Adrenal gland (tissue), 12 donors: ENCODE data around the gene PAXX. TPM values are rescaled to one million over a fixed set of nuclear protein-coding genes. Genes with fewer than 3 reads are reported as not detected.
"Not testable (repeated sequence)": the region's sequence is repeated elsewhere in the genome, so short reads cannot be mapped to it uniquely, and the experiment has no call there.

ENCODE experiments used
- DNase-seq, 7 donors: peaks; one replicate each; pipeline ENCODE4 v3.0.0-alpha.2; 2019 to 2020
- H3K27ac ChIP-seq, 5 donors: fragments of 200-600 bp; sonication (generic) in 4 of 5; 1 replicate in 3 of 5; 2 replicates in 2 of 5; pipeline versions ENCODE4 v1.5.1 to v1.8.0; 2016 to 2020; ENCODE audit warnings: mild to moderate bottlenecking in 1 of 5
- H3K27me3 ChIP-seq: fragments of 200-600 bp; 2 replicates; pipeline ENCODE4 v1.8.0; 2021
- H3K36me3 ChIP-seq, 2 donors: fragments of 200-600 bp; replicated peaks in 1 of 2; 1 replicate in 1 of 2; 2 replicates in 1 of 2; pipeline versions ENCODE4 v1.5.1 to v1.8.0; 2018 to 2022
- H3K4me1 ChIP-seq, 2 donors: fragments of 200-600 bp; replicated peaks in 1 of 2; 1 replicate in 1 of 2; 2 replicates in 1 of 2; pipeline versions ENCODE4 v1.5.1 to v1.8.0; 2018 to 2021
- H3K4me3 ChIP-seq, 4 donors: fragments of 200-600 bp; sonication (generic) in 3 of 4; one replicate each; pipeline ENCODE4 v1.5.1; 2016 to 2018
- H3K9me3 ChIP-seq, 3 donors: fragments of 200-600 bp; sonication (generic) in 1 of 3; replicated peaks in 1 of 3; 1 replicate in 2 of 3; 2 replicates in 1 of 3; pipeline versions ENCODE4 v1.5.1 to v1.8.0; 2016 to 2021
- POLR2A ChIP-seq, 2 donors: fragments of 450-650 bp; IDR thresholded peaks; one replicate each; pipeline ENCODE4 v1.6.1; 2017; ENCODE audit warnings: antibody characterized with exemption in 2 of 2, mild to moderate bottlenecking in 2 of 2, moderate library complexity in 1 of 2
- WGBS, 4 donors: extraction: QIAGEN DNeasy Blood & Tissue Kit in 2 of 4; methylation state at CpG; one replicate each; pipeline versions ENCODE4 v1.1.5 to v1.1.7; 2013 to 2017; 5-methylcytosine and 5-hydroxymethylcytosine counted together
- intact Hi-C, 2 donors: fragments of 100-400 bp; cut with DNase I; formaldehyde crosslinking; loops; one replicate each; pipeline versions ENCODE4 v1.14.1 to v1.15.0; 2022 to 2023
- polyA plus RNA-seq, 3 donors: library from polyadenylated mRNA; stranded (reverse); fragments of 200-250 nt in 2 of 3; fragments of 350-450 nt in 1 of 3; fragmentation: Illumina TruSeq in 1 of 3; extraction: RNeasy Lipid Tissue Mini Kit (QIAGEN cat#74804) in 1 of 3; gene quantifications; one replicate each; pipeline ENCODE4 v1.2.3, GENCODE V29; 2013 to 2014
- total RNA-seq, 9 donors: library from RNA; depleted of rRNA in 4 of 9; stranded (reverse); fragments of >200 nt in 4 of 9; fragments of 120-200 nt in 1 of 9; fragmentation: NEBNext Ultra II Directional in 1 of 9; extraction: Animal tissue kit (Norgen Biotek cat#: 25700) in 1 of 9; gene quantifications; one replicate each; pipeline versions ENCODE4 v1.1.0 to v1.2.4, GENCODE V29; 2013 to 2023
- TF ChIP-seq, protein P1 (sequence below), 6 experiments: fragments of 450-650 bp in 4 of 6; fragments of 200-600 bp in 2 of 6; sonication (generic) in 1 of 6; IDR thresholded peaks; 1 replicate in 5 of 6; 2 replicates in 1 of 6; pipeline versions ENCODE4 v1.5.1 to v1.8.0; 2016 to 2021; ENCODE audit warnings: antibody characterized with exemption in 6 of 6, mild to moderate bottlenecking in 2 of 6, moderate library complexity in 1 of 6
- donor health status: healthy with polysubstance abuse.
- donor health status: Bipolar disorder and iron deficiency.
- donor health status: DM: yes; HTN: yes; CAD: no.
- donor health status: DM: no; HTN: no; CAD: no.
- donor health status: DM: no; HTN: no; CAD: no.
- donor health status: DM: yes; HTN: yes; CAD: no.

PAXX gene
- total and polyA plus RNA-seq, 12 donors: 4.9 to 363 (median 36.5) TPM

DNA sequence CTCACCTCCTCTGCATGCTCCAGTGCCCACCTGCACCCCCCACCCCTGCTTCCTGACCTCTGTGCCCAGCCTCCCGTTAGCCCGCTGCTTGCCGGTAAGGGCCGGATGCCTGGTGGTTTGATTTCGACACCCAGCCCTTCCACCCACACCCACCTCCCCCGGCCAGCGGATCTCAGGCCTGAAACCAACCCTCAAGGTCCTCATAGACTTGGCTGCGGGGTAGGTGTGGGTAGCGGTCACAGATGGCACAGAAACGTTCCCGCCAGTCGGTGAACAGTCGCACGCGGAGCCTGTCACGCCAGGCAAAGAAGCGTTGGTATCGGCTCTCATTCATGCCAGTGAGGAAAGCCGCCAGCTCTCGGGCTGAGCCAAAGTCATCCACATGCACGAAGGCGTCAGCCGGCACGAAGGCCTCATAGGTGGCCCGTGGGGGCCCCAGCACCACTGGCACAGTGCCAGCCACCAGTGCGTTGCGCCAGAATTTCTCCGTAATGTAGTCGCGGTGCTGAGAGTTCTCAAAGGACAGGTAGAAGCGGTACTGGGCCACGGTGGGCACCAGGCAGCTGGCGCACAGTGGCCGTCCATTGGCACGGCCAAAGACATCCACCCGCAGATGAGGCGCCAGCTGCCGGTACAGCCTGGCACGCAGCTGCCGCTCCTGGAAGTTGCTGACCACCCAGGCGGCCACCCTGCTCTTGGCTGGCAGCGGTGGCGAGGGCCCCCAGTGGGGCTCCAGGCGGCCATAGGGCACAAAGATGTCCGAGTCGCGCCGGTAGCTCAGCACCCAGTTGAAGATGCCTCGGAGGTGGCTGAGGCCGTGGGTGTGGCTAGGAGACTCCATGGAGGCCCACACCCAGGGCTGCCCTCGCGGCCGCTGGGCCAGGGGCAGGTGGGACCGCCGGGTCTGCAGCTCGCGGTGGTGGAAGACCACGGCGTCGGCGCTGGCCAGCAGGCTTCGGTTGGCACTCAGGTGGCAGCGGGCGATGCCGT, 38.6 kb downstream of the PAXX start:
- 73 to 81% (median 77%) methylated on average over 33 to 65 of the region's 65 CpGs for WGBS, 4 donors
- Histone ChIP-seq H3K9me3 (no peaks in the 10 kb centered on the region), H3K27ac (no peak overlapping the region), H3K27me3 (no peaks in the 10 kb centered on the region), H3K36me3 (no peaks in the 10 kb centered on the region), H3K4me1 (peaks cover 9 to 38% of the 10 kb centered on the region in 2 donors), H3K4me3 (no peak overlapping the region)
- intact Hi-C loops: loop anchor here (5.0 kb wide), 2 partner anchors 89 to 244 kb away; partner anchors contain the start of gene FBXW5 (in 1 of the 2)
- no peak for TF ChIP-seq POLR2A (IDR thresholded peaks at IDR 0.05)
- TF ChIP-seq, protein P1, sequence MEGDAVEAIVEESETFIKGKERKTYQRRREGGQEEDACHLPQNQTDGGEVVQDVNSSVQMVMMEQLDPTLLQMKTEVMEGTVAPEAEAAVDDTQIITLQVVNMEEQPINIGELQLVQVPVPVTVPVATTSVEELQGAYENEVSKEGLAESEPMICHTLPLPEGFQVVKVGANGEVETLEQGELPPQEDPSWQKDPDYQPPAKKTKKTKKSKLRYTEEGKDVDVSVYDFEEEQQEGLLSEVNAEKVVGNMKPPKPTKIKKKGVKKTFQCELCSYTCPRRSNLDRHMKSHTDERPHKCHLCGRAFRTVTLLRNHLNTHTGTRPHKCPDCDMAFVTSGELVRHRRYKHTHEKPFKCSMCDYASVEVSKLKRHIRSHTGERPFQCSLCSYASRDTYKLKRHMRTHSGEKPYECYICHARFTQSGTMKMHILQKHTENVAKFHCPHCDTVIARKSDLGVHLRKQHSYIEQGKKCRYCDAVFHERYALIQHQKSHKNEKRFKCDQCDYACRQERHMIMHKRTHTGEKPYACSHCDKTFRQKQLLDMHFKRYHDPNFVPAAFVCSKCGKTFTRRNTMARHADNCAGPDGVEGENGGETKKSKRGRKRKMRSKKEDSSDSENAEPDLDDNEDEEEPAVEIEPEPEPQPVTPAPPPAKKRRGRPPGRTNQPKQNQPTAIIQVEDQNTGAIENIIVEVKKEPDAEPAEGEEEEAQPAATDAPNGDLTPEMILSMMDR (IDR thresholded peaks at IDR 0.05): no peak
- DNase-seq: no peak

- intact Hi-C loops: loop anchor here (5.0 kb wide), 2 partner anchors 90 to 245 kb away; partner anchors contain the start of gene FBXW5 (in 1 of the 2)
- H3K9me3 ChIP-seq: no peaks in the 10 kb centered on the region
- DNase-seq: no peak
- WGBS, 4 donors: 27 to 48% (median 31%) methylated on average over 4 to 16 of the region's 16 CpGs
- H3K4me3 ChIP-seq: no peak within 1 kb of the TSS
- no peak for TF ChIP-seq POLR2A (IDR thresholded peaks at IDR 0.05)
- TF ChIP-seq, protein P1 (IDR thresholded peaks at IDR 0.05): no peak
- H3K4me1 ChIP-seq: peaks cover 9 to 33% of the 10 kb centered on the region in 2 donors
- no peaks in the 10 kb centered on the region for H3K27me3 ChIP-seq
- H3K36me3 ChIP-seq: no peaks in the 10 kb centered on the region
- H3K27ac ChIP-seq: peak within 1 kb of the TSS in 1 of 5 donors; percentile 61
Measured at GRCh38 chr9:137031904-137032640, 39.9 kb downstream of the PAXX start, which contains the start of gene FUT7. FUT7 (minus strand) TSS chr9:137032088; CDS start chr9:137031991, 97 bp downstream.

- Histone ChIP-seq H3K27me3 (no peaks in the 10 kb centered on the region), H3K36me3 (no peaks in the 10 kb centered on the region), H3K4me3 (peak overlapping the region in 1 of 4 donors; percentile 29), H3K27ac (peak overlapping the region in 1 of 5 donors; percentile 61), H3K9me3 (no peaks in the 10 kb centered on the region), H3K4me1 (peaks cover 9 to 28% of the 10 kb centered on the region in 2 donors)
- TF ChIP-seq, protein P1 (IDR thresholded peaks at IDR 0.05): no peak
- 74 to 98% (median 76%) methylated on average over 4 to 10 of the region's 10 CpGs for WGBS, 4 donors
- intact Hi-C loops: loop anchor here (5.0 kb wide), 2 partner anchors 91 to 246 kb away; partner anchors contain the start of gene FBXW5 (in 1 of the 2)
- DNase-seq: peak in 6 of 7 donors; percentile 44 to 74 (median 58)
Measured at GRCh38 chr9:137032858-137033257, 40.6 kb downstream of the PAXX start.

DNA sequence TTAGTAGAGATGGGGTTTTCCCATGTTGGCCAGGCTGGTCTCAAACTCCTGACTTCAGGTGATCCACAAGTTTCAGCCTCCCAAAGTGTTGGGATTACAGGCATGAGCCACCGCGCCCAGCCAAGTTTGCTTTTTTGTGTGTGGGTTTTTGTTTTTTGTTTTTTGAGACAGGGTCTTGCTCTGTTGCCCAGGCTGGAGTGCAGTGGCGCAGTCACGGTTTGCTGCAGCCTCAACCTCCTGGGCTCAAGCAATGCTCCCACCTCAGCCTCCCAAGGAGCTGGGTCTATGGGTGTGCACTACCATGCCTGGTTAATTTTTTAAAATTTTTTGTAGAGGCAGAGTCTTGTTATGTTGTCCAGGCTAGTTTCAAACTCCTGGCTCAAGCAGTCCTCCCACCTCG, 41.3 kb downstream of the PAXX start:
- peak overlapping the region in 1 of 4 donors; percentile 29 for H3K4me3 ChIP-seq
- not testable (repeated sequence) for H3K27me3 ChIP-seq, H3K36me3 ChIP-seq, DNase-seq, H3K9me3 ChIP-seq, H3K27ac ChIP-seq
- intact Hi-C loops: loop anchor here (5.0 kb wide), 2 partner anchors 91 to 246 kb away; partner anchors contain the start of gene FBXW5 (in 1 of the 2)
- H3K4me1 ChIP-seq: peaks cover 7 to 26% of the 10 kb centered on the region in 2 donors
- 89 to 92% (median 90%) methylated on average over 5 of the region's 5 CpGs for WGBS, 4 donors
